GM12872 (cell line): ENCODE data around the gene TNFSF9.

Experiments used
- CTCF ChIP-seq: IDR thresholded peaks from 3 replicates; pipeline ENCODE4 v1.5.1; 2011; ENCODE audit warnings: low read depth, mild to moderate bottlenecking, low read length, moderate library complexity; ENCODE audit not compliant: insufficient read depth

TNFSF9 gene

GRCh38 chr19:6576869-6577475 lies 46.1 kb downstream of the TNFSF9 start:
- no peak for TF ChIP-seq CTCF

- no peak for TF ChIP-seq CTCF
Observed at GRCh38 chr19:6577476-6578125, 46.8 kb downstream of the TNFSF9 start.

- no peak for TF ChIP-seq CTCF
Observed at GRCh38 chr19:6579450-6580178, 48.8 kb downstream of the TNFSF9 start.

- no peak for TF ChIP-seq CTCF
Observed at GRCh38 chr19:6580313-6580712, 49.5 kb downstream of the TNFSF9 start.
